ENCODE data around the gene OR4C15. TPM values are rescaled to one million over a fixed set of nuclear protein-coding genes. Genes with fewer than 3 reads are reported as not detected.

The OR4C15 gene
- not detected in 2 replicates for total RNA-seq (2011; cell fraction: chromatin; rRNA removed; ENCODE audit: low replicate concordance)
- not detected in 2 replicates for total RNA-seq (2011; cell fraction: nucleolus; rRNA removed)
- total RNA-seq (2011; cell fraction: nucleoplasm; rRNA removed) = not detected in 2 replicates
- total RNA-seq (2014; rRNA removed) = not detected in 2 replicates
- not detected in 2 replicates for total RNA-seq (2014; rRNA removed; fragmentation: Illumina TruSeq; extraction: Trizol)
- total RNA-seq (2015; rRNA removed; fragmentation: Illumina TruSeq; extraction: Trizol) = not detected in 2 replicates
- not detected in 2 replicates for total RNA-seq (2021)
- polyA plus RNA-seq (2011; rRNA removed) = not detected in 2 replicates
- not detected in 2 replicates for polyA plus RNA-seq (2011; cell fraction: cytosol; rRNA removed)
- polyA plus RNA-seq (2011; cell fraction: nucleus; rRNA removed) = not detected in 2 replicates
- not detected in 2 replicates for polyA plus RNA-seq (2012)
- polyA plus RNA-seq (2014; fragmentation: Illumina TruSeq; extraction: Trizol) = not detected in 2 replicates
- polyA plus RNA-seq (2014; fragmentation: Nextera tagmentation; extraction: Ambion mirVana) = not detected
- polyA plus RNA-seq (2014; rRNA removed) = not detected in 2 replicates
- not detected in 2 replicates for polyA minus RNA-seq (2011; rRNA and poly(A)+ RNA removed)
- polyA minus RNA-seq (2011; cell fraction: cytosol; rRNA and poly(A)+ RNA removed) = not detected in 2 replicates
- not detected in 2 replicates for polyA minus RNA-seq (2011; cell fraction: nucleus; rRNA and poly(A)+ RNA removed)
- not detected for Bru-seq, nascent RNA
- BruChase-seq, experiment 1, labeled RNA remaining after a 2-hour chase = not detected
- BruChase-seq, experiment 2, labeled RNA remaining after a 6-hour chase = not detected
- long read RNA-seq, experiment 1 = 0 reads
- long read RNA-seq, experiment 2 = 0 reads
- long read RNA-seq, experiment 3 = 0 reads

- no peak within 1 kb of the TSS for H3K27ac ChIP-seq (ENCODE audit: extremely low read depth, low read depth, low read length)
- no peak for TF ChIP-seq MXD1 (CRISPR knock-in tag; IDR thresholded peaks at IDR 0.05; ENCODE audit: borderline replicate concordance, poor library complexity, severe bottlenecking)
- TF ChIP-seq ZNF184 (CRISPR knock-in tag; IDR thresholded peaks at IDR 0.05) = no peak
- TF ChIP-seq CHD4 (IDR thresholded peaks at IDR 0.05; ENCODE audit: insufficient read depth, insufficient replicate concordance, low read depth, low read length, poor library complexity, severe bottlenecking) = no peak
- no peak for TF ChIP-seq ZNF444 (CRISPR knock-in tag; IDR thresholded peaks at IDR 0.05)
- TF ChIP-seq MAFG (tag; conservative IDR thresholded peaks at IDR 0.05) = no peak
- no peak for TF ChIP-seq EWSR1 (IDR thresholded peaks at IDR 0.05; ENCODE audit: borderline replicate concordance, low read depth, partially characterized antibody)
- TF ChIP-seq FIP1L1 (IDR thresholded peaks at IDR 0.05; ENCODE audit: low read depth, low read length, poor library complexity, severe bottlenecking) = no peak
- TF ChIP-seq ZNF263 (CRISPR knock-in tag; IDR thresholded peaks at IDR 0.05; ENCODE audit: borderline replicate concordance) = no peak
- no peak for TF ChIP-seq NEUROD1 (IDR thresholded peaks at IDR 0.05; ENCODE audit: borderline replicate concordance, low read depth, low read length, partially characterized antibody)
- FAIRE-seq (no peak), ATAC-seq (no peak), DNase-seq (ENCODE audit: extremely low read depth in 1 of 4, low spot score in 3 of 4) (no peak)
- H3K9me1 ChIP-seq (ENCODE audit: control insufficient read depth, insufficient read depth, low read length) = no peaks in the 10 kb centered on the region
- H3K36me3 ChIP-seq (ENCODE audit: control insufficient read depth, insufficient read depth, low read length) = no peaks in the 10 kb centered on the region
- ChIA-PET CTCF (ENCODE audit: low intra/inter-chr PET ratio) (no interaction called here), POLR2A (no interaction called here)
- in situ Hi-C loops (cut with MboI) (no loop called here), intact Hi-C loops (cut with micrococcal nuclease) (no loop called here)
- H3K27me3 ChIP-seq (ENCODE audit: control insufficient read depth in 2 of 2, insufficient read depth in 2 of 2, low read length in 2 of 2) = no peaks in the 10 kb centered on the region
- no TSS peak for BruUV-seq (replicated peaks)
- H3K79me2 ChIP-seq (ENCODE audit: control insufficient read depth, insufficient read depth, low read length) = no peaks in the 10 kb centered on the region
- H3K9me3 ChIP-seq (replicated peaks; ENCODE audit: control insufficient read depth, insufficient read depth, low read depth, low read length) = peaks cover 3% of the 10 kb centered on the region; the same call in 1 of the 2 replicates
- no peak within 1 kb of the TSS for H3K4me2 ChIP-seq (ENCODE audit: insufficient read depth, low read length)
- no peaks in the 10 kb centered on the region for H4K20me1 ChIP-seq (replicated peaks; ENCODE audit: control insufficient read depth, insufficient read depth, low read length)
- H3K9ac ChIP-seq (ENCODE audit: insufficient read depth in 1 of 2, low read depth in 2 of 2, low read length in 2 of 2) = no peak within 1 kb of the TSS
- no peak within 1 kb of the TSS for H3K4me3 ChIP-seq
- no peaks in the 10 kb centered on the region for H3K4me1 ChIP-seq (replicated peaks in 1 of 2; ENCODE audit: control insufficient read depth in 2 of 2, insufficient read depth in 2 of 2, low read length in 2 of 2)
- H2AFZ ChIP-seq (ENCODE audit: low read depth, low read length) = no peak within 1 kb of the TSS
These were observed at the start of gene OR4C15 for GRCh38 chr11:55554169-55554568. Gene OR4C15, plus strand, starts transcription at chr11:55554469. Its CDS starts 0 bp downstream, at chr11:55554469.
